SK-N-SH (cell line): Measurements from ENCODE around the gene SVIL. TPM values are rescaled to one million over a fixed set of nuclear protein-coding genes. Genes with fewer than 3 reads are reported as not detected.

ENCODE experiments used
- CTCF ChIA-PET: fragments of 300-600, 350-600 bp; formaldehyde crosslinking; extraction: SDS; loops from one replicate; lab custom pipeline; 2021; lab: Yijun Ruan, JAX
- POLR2A ChIA-PET: fragments of 350-600 bp; sonication (Branson Sonifier 250); formaldehyde crosslinking; extraction: SDS; loops from one replicate; lab custom pipeline; 2020; ENCODE audit warnings: antibody characterized with exemption, inconsistent platforms; lab: Yijun Ruan, JAX
- DNase-seq: peaks from one replicate; pipeline ENCODE4 v3.0.0; 2012
- H2AFZ ChIP-seq: fragments of 200-600 bp; sonication (generic); 2 replicates; pipeline ENCODE4 v1.8.1; 2016; ENCODE audit warnings: antibody characterized with exemption, mild to moderate bottlenecking, low read depth
- H3F3A ChIP-seq: fragments of 200-600 bp; sonication (generic); replicated peaks from 2 replicates; pipeline ENCODE3; 2016; ENCODE audit warnings: antibody characterized with exemption, mild to moderate bottlenecking; ENCODE audit not compliant: insufficient read depth
- H3K27ac ChIP-seq, 2 experiments: fragments of 200-500 bp in 1 of 2; fragments of 200-600 bp in 1 of 2; sonication (Bioruptor generic) in 1 of 2; sonication (generic), shearing (Covaris generic) in 1 of 2; 2 replicates each; pipeline versions ENCODE4 v1.5.1 to v1.6.1; 2014 to 2016; ENCODE audit warnings: low read depth in 2 of 2, inconsistent platforms in 1 of 2, low read length in 1 of 2, mild to moderate bottlenecking in 1 of 2, mixed read lengths in 1 of 2
- H3K27me3 ChIP-seq: fragments of 200-600 bp; sonication (generic), shearing (Covaris generic); 2 replicates; pipeline ENCODE4 v1.6.1; 2016; ENCODE audit warnings: mixed run types; ENCODE audit not compliant: insufficient read depth
- H3K36me3 ChIP-seq, 2 experiments: fragments of 200-500 bp in 1 of 2; fragments of 200-600 bp in 1 of 2; sonication (Bioruptor generic) in 1 of 2; sonication (generic) in 1 of 2; replicated peaks in 1 of 2; 2 replicates each; pipeline versions ENCODE3 to v1.5.1; 2014 to 2016; ENCODE audit warnings: low read length in 1 of 2, mild to moderate bottlenecking in 1 of 2; ENCODE audit not compliant: insufficient read depth in 2 of 2, control insufficient read depth in 1 of 2
- H3K4me1 ChIP-seq, 2 experiments: fragments of 200-500 bp in 1 of 2; fragments of 200-600 bp in 1 of 2; sonication (Bioruptor generic) in 1 of 2; sonication (generic), shearing (Covaris generic) in 1 of 2; 2 replicates each; pipeline versions ENCODE4 v1.5.1 to v1.6.1; 2014 to 2016; ENCODE audit warnings: low read depth in 1 of 2, low read length in 1 of 2, mixed run types in 1 of 2; ENCODE audit not compliant: insufficient read depth in 2 of 2, control insufficient read depth in 1 of 2
- H3K4me2 ChIP-seq: fragments of 200-600 bp; sonication (generic), shearing (Covaris generic); 2 replicates; pipeline ENCODE4 v1.6.1; 2017; ENCODE audit warnings: mixed run types
- H3K4me3 ChIP-seq, 2 experiments: fragments of 200-500 bp in 1 of 2; fragments of 200-600 bp in 1 of 2; sonication (Bioruptor generic) in 1 of 2; sonication (generic), shearing (Covaris generic) in 1 of 2; 2 replicates each; pipeline versions ENCODE4 v1.5.1 to v1.8.1; 2014 to 2016; ENCODE audit warnings: low read depth in 2 of 2, inconsistent platforms in 1 of 2, low read length in 1 of 2, mild to moderate bottlenecking in 1 of 2, mixed read lengths in 1 of 2, moderate library complexity in 1 of 2
- H3K79me2 ChIP-seq: fragments of 200-600 bp; sonication (generic); 2 replicates; pipeline ENCODE4 v1.8.1; 2017; ENCODE audit warnings: mild to moderate bottlenecking; ENCODE audit not compliant: insufficient read depth
- H3K9ac ChIP-seq: fragments of 200-600 bp; sonication (generic); 2 replicates; pipeline ENCODE4 v1.6.1; 2017; ENCODE audit warnings: mixed run types
- H3K9me2 ChIP-seq: fragments of 200-600 bp; sonication (generic); 2 replicates; pipeline ENCODE4 v1.6.1; 2017; ENCODE audit warnings: mixed run types
- H3K9me3 ChIP-seq: fragments of 200-600 bp; sonication (generic); 2 replicates; pipeline ENCODE4 v1.6.1; 2017; ENCODE audit warnings: mixed run types, mild to moderate bottlenecking, moderate library complexity
- H4K20me1 ChIP-seq: fragments of 200-600 bp; sonication (generic); 2 replicates; pipeline ENCODE4 v1.6.1; 2017; ENCODE audit warnings: mild to moderate bottlenecking, mixed run types; ENCODE audit not compliant: insufficient read depth
- CHD2 ChIP-seq: fragments of 150-350 bp; IDR thresholded peaks from 2 replicates; pipeline ENCODE4 v1.6.1; 2018; ENCODE audit warnings: low read length; ENCODE audit not compliant: partially characterized antibody
- FOSL2 ChIP-seq: IDR thresholded peaks from 2 replicates; pipeline ENCODE4 v1.4.0; 2012; ENCODE audit warnings: low read depth, mild to moderate bottlenecking, moderate library complexity, borderline replicate concordance
- GABPA ChIP-seq: IDR thresholded peaks from 2 replicates; pipeline ENCODE4 v1.4.0; 2012; ENCODE audit warnings: low read depth, mild to moderate bottlenecking
- JUND ChIP-seq: IDR thresholded peaks from 2 replicates; pipeline ENCODE4 v1.4.0; 2012
- MXI1 ChIP-seq: IDR thresholded peaks from 2 replicates; pipeline ENCODE4 v1.6.1; 2012; ENCODE audit warnings: mild to moderate bottlenecking, low read depth, low read length, improper control_type of control experiment
- NRF1 ChIP-seq: IDR thresholded peaks from 2 replicates; pipeline ENCODE4 v1.6.1; 2012; ENCODE audit warnings: low read depth, mild to moderate bottlenecking, low read length
- POLR2AphosphoS5 ChIP-seq: IDR thresholded peaks from 2 replicates; pipeline ENCODE4 v1.6.1; 2012; ENCODE audit warnings: low read depth, low read length
- RCOR1 ChIP-seq: fragments of 150-350 bp; IDR thresholded peaks from 2 replicates; pipeline ENCODE4 v1.6.1; 2017; ENCODE audit warnings: antibody characterized with exemption, low read length
- RXRA ChIP-seq: IDR thresholded peaks from 2 replicates; pipeline ENCODE4 v1.4.0; 2012; ENCODE audit warnings: low read depth, mild to moderate bottlenecking, borderline replicate concordance
- SIN3A ChIP-seq: IDR thresholded peaks from 2 replicates; pipeline ENCODE4 v1.6.1; 2012; ENCODE audit warnings: low read depth, mild to moderate bottlenecking, low read length, moderate library complexity, borderline replicate concordance
- SMC3 ChIP-seq: IDR thresholded peaks from 2 replicates; pipeline ENCODE4 v1.6.1; 2012; ENCODE audit warnings: low read depth, low read length, improper control_type of control experiment
- TAF1 ChIP-seq: IDR thresholded peaks from 2 replicates; pipeline ENCODE4 v1.6.1; 2012; ENCODE audit warnings: low read depth, mild to moderate bottlenecking, low read length, moderate library complexity, borderline replicate concordance
- TCF12 ChIP-seq: IDR thresholded peaks from 2 replicates; pipeline ENCODE4 v1.4.0; 2012
- TEAD4 ChIP-seq: IDR thresholded peaks from 2 replicates; pipeline ENCODE4 v1.4.0; 2012; ENCODE audit warnings: mild to moderate bottlenecking, borderline replicate concordance; ENCODE audit not compliant: insufficient read depth
- WGBS: methylation state at CpG from one replicate; pipeline ENCODE4 v1.1.6; 2017; ENCODE audit warnings: low lambda C conversion rate; 5-methylcytosine and 5-hydroxymethylcytosine counted together
- polyA plus RNA-seq, 3 experiments: library from polyadenylated mRNA; depleted of rRNA; stranded (reverse); fragments of >200 nt; gene quantifications; 2 replicates each; pipeline ENCODE4 v1.2.3, GENCODE V29; 2012
- TF ChIP-seq, protein P1 (sequence below): IDR thresholded peaks from 2 replicates; pipeline ENCODE4 v1.6.1; 2012; ENCODE audit warnings: mild to moderate bottlenecking, low read depth, low read length, moderate library complexity
- TF ChIP-seq, protein P2 (sequence below): fragments of 200-600 bp; sonication (generic); IDR thresholded peaks from 2 replicates; pipeline ENCODE4 v1.6.1; 2017; ENCODE audit warnings: antibody characterized with exemption, mild to moderate bottlenecking, moderate library complexity
- TF ChIP-seq, protein P3 (sequence below): IDR thresholded peaks from 2 replicates; pipeline ENCODE4 v1.4.0; 2012; ENCODE audit warnings: low read depth
- TF ChIP-seq, protein P4 (sequence below): IDR thresholded peaks from 2 replicates; pipeline ENCODE4 v1.4.0; 2012; ENCODE audit warnings: low read depth, borderline replicate concordance

SVIL gene
- polyA plus RNA-seq, 1 of the 3 experiments (the other 2 are of a cell fraction): 48.7 TPM

DNA sequence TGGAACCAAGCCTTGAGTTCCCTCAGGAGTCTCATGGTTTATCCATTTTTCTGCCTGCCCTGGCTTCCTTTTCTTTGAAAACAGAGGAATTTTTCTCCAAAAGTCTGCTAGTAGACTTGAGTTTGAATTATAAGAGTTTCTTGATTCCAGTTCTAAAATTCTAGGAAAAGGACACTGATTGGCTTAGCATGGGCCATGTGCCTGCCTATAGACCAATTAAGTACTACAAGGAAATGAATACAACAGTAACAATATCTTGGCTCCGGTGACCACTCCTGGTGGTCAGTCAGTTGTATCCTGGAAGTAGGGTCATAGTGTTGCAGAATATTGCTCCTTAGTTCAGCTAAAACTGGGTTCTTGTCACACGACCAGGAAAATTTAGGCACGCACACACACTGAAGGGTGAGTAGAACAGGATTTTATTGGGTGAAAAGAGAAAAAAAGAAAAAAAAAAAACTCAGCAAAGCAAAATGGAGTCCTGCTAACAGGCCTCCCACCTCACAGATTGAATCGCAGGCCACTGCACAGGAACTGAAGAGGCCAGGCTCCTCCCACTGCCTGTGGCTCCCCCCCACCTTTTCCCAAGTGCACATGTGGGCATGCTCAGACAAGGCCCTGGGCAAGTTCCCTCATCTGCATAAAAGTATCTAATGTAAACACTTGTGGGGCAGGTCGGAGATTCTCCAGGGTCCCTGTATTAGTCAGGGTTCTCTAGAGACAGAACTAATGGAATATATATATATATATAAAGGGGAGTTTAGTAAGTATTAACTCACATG, 190.8 kb downstream of the SVIL start (continued):
- TF ChIP-seq, protein P1, sequence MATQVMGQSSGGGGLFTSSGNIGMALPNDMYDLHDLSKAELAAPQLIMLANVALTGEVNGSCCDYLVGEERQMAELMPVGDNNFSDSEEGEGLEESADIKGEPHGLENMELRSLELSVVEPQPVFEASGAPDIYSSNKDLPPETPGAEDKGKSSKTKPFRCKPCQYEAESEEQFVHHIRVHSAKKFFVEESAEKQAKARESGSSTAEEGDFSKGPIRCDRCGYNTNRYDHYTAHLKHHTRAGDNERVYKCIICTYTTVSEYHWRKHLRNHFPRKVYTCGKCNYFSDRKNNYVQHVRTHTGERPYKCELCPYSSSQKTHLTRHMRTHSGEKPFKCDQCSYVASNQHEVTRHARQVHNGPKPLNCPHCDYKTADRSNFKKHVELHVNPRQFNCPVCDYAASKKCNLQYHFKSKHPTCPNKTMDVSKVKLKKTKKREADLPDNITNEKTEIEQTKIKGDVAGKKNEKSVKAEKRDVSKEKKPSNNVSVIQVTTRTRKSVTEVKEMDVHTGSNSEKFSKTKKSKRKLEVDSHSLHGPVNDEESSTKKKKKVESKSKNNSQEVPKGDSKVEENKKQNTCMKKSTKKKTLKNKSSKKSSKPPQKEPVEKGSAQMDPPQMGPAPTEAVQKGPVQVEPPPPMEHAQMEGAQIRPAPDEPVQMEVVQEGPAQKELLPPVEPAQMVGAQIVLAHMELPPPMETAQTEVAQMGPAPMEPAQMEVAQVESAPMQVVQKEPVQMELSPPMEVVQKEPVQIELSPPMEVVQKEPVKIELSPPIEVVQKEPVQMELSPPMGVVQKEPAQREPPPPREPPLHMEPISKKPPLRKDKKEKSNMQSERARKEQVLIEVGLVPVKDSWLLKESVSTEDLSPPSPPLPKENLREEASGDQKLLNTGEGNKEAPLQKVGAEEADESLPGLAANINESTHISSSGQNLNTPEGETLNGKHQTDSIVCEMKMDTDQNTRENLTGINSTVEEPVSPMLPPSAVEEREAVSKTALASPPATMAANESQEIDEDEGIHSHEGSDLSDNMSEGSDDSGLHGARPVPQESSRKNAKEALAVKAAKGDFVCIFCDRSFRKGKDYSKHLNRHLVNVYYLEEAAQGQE: no peak
- TF ChIP-seq TEAD4 (no peak), SMC3 (no peak)

DNA sequence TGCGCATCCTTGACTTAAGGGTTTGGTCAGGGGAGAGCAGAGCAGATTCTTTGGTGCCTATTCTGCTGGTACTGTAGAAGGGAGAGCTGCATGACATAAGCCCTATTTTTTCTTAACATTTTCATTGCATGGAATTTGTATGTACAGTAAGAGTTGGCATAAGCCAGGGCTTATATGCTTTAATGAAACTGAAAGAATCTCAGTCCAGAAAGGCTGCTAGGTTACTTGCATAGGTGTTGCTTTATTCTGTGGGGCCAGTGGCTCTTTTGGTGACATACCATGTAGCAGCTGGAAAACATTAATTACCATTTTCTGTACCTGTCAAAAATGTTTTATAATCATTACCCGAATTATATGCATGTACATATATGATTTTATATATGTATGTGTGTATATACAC, 193.8 kb downstream of the SVIL start:
- WGBS: 95% methylated on average over 2 of the region's 2 CpGs
- POLR2A ChIA-PET: no interaction called here
- CTCF ChIA-PET: interaction anchor here (0.9 kb wide), 1 partner anchor 21 kb away, joined by 3 read pairs; no protein-coding TSS in a partner anchor
- no peak for DNase-seq
- H3K9me2 ChIP-seq: no peaks in the 10 kb centered on the region
- peaks cover 10% of the 10 kb centered on the region; the same call in 1 of the 2 replicates for H3K9me3 ChIP-seq
- H3K4me2 ChIP-seq: no peak overlapping the region
- no peak overlapping the region for H2AFZ ChIP-seq
- no peaks in the 10 kb centered on the region for H3K27me3 ChIP-seq
- H3K79me2 ChIP-seq: peaks cover 57% of the 10 kb centered on the region
- no peaks in the 10 kb centered on the region for H3F3A ChIP-seq
- no peaks in the 10 kb centered on the region; a peak in 2 of 4 replicates for H3K4me1 ChIP-seq
- no peaks in the 10 kb centered on the region for H4K20me1 ChIP-seq
- H3K4me3 ChIP-seq: no peak overlapping the region
- H3K36me3 ChIP-seq: no peaks in the 10 kb centered on the region
- H3K9ac ChIP-seq: no peak overlapping the region
- TF ChIP-seq SIN3A (no peak), CHD2 (no peak), RCOR1 (no peak), JUND (no peak), MXI1 (no peak), FOSL2 (no peak), RXRA (no peak), TCF12 (no peak), GABPA (no peak), NRF1 (no peak), TEAD4 (no peak), POLR2AphosphoS5 (no peak), TAF1 (no peak)
- TF ChIP-seq, protein P2, sequence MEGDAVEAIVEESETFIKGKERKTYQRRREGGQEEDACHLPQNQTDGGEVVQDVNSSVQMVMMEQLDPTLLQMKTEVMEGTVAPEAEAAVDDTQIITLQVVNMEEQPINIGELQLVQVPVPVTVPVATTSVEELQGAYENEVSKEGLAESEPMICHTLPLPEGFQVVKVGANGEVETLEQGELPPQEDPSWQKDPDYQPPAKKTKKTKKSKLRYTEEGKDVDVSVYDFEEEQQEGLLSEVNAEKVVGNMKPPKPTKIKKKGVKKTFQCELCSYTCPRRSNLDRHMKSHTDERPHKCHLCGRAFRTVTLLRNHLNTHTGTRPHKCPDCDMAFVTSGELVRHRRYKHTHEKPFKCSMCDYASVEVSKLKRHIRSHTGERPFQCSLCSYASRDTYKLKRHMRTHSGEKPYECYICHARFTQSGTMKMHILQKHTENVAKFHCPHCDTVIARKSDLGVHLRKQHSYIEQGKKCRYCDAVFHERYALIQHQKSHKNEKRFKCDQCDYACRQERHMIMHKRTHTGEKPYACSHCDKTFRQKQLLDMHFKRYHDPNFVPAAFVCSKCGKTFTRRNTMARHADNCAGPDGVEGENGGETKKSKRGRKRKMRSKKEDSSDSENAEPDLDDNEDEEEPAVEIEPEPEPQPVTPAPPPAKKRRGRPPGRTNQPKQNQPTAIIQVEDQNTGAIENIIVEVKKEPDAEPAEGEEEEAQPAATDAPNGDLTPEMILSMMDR: no peak
- TF ChIP-seq, protein P3, sequence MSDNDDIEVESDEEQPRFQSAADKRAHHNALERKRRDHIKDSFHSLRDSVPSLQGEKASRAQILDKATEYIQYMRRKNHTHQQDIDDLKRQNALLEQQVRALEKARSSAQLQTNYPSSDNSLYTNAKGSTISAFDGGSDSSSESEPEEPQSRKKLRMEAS: no peak
- TF ChIP-seq, protein P4, sequence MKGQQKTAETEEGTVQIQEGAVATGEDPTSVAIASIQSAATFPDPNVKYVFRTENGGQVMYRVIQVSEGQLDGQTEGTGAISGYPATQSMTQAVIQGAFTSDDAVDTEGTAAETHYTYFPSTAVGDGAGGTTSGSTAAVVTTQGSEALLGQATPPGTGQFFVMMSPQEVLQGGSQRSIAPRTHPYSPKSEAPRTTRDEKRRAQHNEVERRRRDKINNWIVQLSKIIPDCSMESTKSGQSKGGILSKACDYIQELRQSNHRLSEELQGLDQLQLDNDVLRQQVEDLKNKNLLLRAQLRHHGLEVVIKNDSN: no peak
- TF ChIP-seq, protein P1: no peak
- no peak overlapping the region for H3K27ac ChIP-seq
